Cardiac fibroblast (primary cell): ENCODE data around the gene CTBP1.
"Not testable (repeated sequence)": the region's sequence is repeated elsewhere in the genome, so short reads cannot be mapped to it uniquely, and the experiment has no call there.

Experiments used
- DNase-seq, 2 donors: peaks; one replicate each; pipeline versions ENCODE4 v3.0.0 to v3.0.0-alpha.2; 2010; ENCODE audit warnings: low read depth in 2 of 2
- H3K4me3 ChIP-seq, 2 donors: replicated peaks in 1 of 2; 1 replicate in 1 of 2; 2 replicates in 1 of 2; pipeline ENCODE4 v1.5.1; 2011; ENCODE audit warnings: low read depth in 2 of 2, low read length in 2 of 2, mild to moderate bottlenecking in 2 of 2, moderate library complexity in 1 of 2
- TF ChIP-seq, protein P1 (sequence below): IDR thresholded peaks from one replicate; pipeline ENCODE4 v1.5.1; 2011; ENCODE audit warnings: low read depth, mild to moderate bottlenecking, low read length, inconsistent platforms

CTBP1 gene

GRCh38 chr4:1238676-1239000 is 10.3 kb downstream of the CTBP1 start:
- TF ChIP-seq, protein P1, sequence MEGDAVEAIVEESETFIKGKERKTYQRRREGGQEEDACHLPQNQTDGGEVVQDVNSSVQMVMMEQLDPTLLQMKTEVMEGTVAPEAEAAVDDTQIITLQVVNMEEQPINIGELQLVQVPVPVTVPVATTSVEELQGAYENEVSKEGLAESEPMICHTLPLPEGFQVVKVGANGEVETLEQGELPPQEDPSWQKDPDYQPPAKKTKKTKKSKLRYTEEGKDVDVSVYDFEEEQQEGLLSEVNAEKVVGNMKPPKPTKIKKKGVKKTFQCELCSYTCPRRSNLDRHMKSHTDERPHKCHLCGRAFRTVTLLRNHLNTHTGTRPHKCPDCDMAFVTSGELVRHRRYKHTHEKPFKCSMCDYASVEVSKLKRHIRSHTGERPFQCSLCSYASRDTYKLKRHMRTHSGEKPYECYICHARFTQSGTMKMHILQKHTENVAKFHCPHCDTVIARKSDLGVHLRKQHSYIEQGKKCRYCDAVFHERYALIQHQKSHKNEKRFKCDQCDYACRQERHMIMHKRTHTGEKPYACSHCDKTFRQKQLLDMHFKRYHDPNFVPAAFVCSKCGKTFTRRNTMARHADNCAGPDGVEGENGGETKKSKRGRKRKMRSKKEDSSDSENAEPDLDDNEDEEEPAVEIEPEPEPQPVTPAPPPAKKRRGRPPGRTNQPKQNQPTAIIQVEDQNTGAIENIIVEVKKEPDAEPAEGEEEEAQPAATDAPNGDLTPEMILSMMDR: no peak
- no peak overlapping the region for H3K4me3 ChIP-seq
- DNase-seq: no peak

- TF ChIP-seq, protein P1: no peak
- no peak overlapping the region for H3K4me3 ChIP-seq
- no peak for DNase-seq
Observed at GRCh38 chr4:1237981-1238675, 10.8 kb downstream of the CTBP1 start.

DNA sequence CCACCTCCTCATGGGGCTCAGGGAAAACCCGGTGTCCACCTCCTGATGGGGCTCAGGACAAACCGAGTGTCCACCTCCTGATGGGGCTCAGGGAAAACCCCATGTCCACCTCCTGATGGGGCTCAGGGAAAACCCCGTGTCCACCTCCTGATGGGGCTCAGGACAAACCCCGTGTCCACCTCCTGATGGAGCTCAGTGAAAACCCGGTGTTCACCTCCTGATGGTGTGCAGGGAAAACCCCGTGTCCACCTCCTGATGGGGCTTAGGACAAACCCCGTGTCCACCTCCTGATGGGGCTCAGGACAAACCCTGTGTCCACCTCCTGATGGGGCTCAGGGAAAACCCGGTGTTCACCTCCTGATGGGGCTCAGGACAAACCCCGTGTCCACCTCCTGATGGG is 11.7 kb downstream of the CTBP1 start:
- DNase-seq: not testable (repeated sequence)

GRCh38 chr4:1236836-1237235 is 12.1 kb downstream of the CTBP1 start:
- DNase-seq, H3K4me3 ChIP-seq: not testable (repeated sequence)

More for the DNA sequence above, 11.7 kb downstream of the CTBP1 start:
- H3K4me3 ChIP-seq: not testable (repeated sequence)

- TF ChIP-seq, protein P1: no peak
- no peak for DNase-seq
- H3K4me3 ChIP-seq: no peak overlapping the region
Observed at GRCh38 chr4:1236103-1236641, 12.8 kb downstream of the CTBP1 start.

DNA sequence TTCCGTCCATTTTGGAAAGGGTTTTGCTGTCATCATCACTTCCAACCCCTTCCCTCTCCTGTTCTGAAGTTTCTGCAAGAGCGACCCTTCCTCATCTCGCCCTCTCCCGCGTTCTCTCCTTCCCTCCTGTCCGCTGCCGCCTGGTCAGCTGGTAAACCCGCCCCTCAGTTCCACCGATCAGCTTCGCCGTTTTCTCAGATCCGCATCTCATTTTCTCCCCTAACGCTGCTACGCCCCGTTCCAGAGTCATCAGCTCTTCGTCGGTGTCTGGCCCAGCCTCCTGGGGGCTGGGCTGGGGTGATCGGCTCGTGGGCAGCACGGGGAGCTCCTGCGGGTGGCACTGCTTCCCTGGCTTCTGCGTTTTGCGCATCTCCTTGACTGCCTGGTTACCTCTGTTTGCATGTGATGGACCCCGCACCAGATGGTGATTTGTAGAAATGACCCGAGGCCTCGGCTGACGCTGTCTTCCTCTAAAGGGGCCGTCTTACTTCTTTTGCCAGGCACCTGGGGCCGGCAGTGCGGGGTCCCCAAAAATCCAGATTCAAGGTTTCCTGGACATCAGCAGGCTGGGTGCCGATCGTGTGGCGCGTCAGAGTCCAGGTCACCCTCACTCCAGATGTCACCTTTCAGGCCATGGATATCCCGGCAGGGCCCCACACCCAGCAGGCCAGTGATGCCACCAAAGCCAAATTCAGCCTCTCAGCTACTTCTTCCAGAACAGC is 13.4 kb downstream of the CTBP1 start:
- no peak overlapping the region for H3K4me3 ChIP-seq
- DNase-seq: no peak
- TF ChIP-seq, protein P1: no peak

- TF ChIP-seq, protein P1: no peak
- H3K4me3 ChIP-seq: no peak overlapping the region
- DNase-seq: no peak
Observed at GRCh38 chr4:1234811-1235292, 14.1 kb downstream of the CTBP1 start.
